Mesothelial cell of epicardium (in vitro differentiated cells): ENCODE measurements around the gene CTDSPL. TPM values are rescaled to one million over a fixed set of nuclear protein-coding genes. Genes with fewer than 3 reads are reported as not detected.

Experiments used
- DNase-seq, 2 experiments: peaks; one replicate each; pipeline ENCODE4 v3.0.0; 2021; ENCODE audit warnings: low spot score in 2 of 2; ENCODE audit not compliant: unreplicated experiment in 2 of 2
- H3K27ac Mint-ChIP-seq: 2 replicates; pipeline ENCODE4 v1.8.0; 2021; ENCODE audit warnings: mixed read lengths
- H3K27me3 Mint-ChIP-seq: 2 replicates; pipeline ENCODE4 v1.8.0; 2021; ENCODE audit warnings: low read depth, mixed read lengths
- H3K36me3 Mint-ChIP-seq: 2 replicates; pipeline ENCODE4 v1.8.0; 2021; ENCODE audit warnings: mixed read lengths
- H3K4me1 Mint-ChIP-seq: 2 replicates; pipeline ENCODE4 v1.8.0; 2021; ENCODE audit warnings: mixed read lengths
- H3K4me3 Mint-ChIP-seq: 2 replicates; pipeline ENCODE4 v1.8.0; 2021; ENCODE audit warnings: mild to moderate bottlenecking, moderate library complexity, mixed read lengths
- H3K9me3 Mint-ChIP-seq: 2 replicates; pipeline ENCODE4 v1.8.0; 2021; ENCODE audit warnings: mixed read lengths
- total RNA-seq: library from RNA; stranded (reverse); gene quantifications from 3 replicates; pipeline ENCODE4 v1.2.1, GENCODE V29; 2021
- TF ChIP-seq, protein P1 (sequence below): fragments of 200-600 bp; sonication (generic); IDR thresholded peaks from one replicate; pipeline ENCODE4 v1.5.0; 2021; ENCODE audit warnings: antibody characterized with exemption; ENCODE audit not compliant: unreplicated experiment

The CTDSPL gene
- total RNA-seq, 1 donor from 2014 or later, result 29.9 TPM

GRCh38 chr3:38011111-38011510 is 149.4 kb downstream of the CTDSPL start:
- no peak overlapping the region for H3K4me3 Mint-ChIP-seq
- TF ChIP-seq, protein P1, sequence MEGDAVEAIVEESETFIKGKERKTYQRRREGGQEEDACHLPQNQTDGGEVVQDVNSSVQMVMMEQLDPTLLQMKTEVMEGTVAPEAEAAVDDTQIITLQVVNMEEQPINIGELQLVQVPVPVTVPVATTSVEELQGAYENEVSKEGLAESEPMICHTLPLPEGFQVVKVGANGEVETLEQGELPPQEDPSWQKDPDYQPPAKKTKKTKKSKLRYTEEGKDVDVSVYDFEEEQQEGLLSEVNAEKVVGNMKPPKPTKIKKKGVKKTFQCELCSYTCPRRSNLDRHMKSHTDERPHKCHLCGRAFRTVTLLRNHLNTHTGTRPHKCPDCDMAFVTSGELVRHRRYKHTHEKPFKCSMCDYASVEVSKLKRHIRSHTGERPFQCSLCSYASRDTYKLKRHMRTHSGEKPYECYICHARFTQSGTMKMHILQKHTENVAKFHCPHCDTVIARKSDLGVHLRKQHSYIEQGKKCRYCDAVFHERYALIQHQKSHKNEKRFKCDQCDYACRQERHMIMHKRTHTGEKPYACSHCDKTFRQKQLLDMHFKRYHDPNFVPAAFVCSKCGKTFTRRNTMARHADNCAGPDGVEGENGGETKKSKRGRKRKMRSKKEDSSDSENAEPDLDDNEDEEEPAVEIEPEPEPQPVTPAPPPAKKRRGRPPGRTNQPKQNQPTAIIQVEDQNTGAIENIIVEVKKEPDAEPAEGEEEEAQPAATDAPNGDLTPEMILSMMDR, result no peak
- peaks cover 24% of the 10 kb centered on the region for H3K36me3 Mint-ChIP-seq
- no peaks in the 10 kb centered on the region for H3K4me1 Mint-ChIP-seq
- DNase-seq, result no peak
- no peaks in the 10 kb centered on the region for H3K27me3 Mint-ChIP-seq
- peaks cover 9% of the 10 kb centered on the region for H3K9me3 Mint-ChIP-seq
- no peak overlapping the region for H3K27ac Mint-ChIP-seq

DNA sequence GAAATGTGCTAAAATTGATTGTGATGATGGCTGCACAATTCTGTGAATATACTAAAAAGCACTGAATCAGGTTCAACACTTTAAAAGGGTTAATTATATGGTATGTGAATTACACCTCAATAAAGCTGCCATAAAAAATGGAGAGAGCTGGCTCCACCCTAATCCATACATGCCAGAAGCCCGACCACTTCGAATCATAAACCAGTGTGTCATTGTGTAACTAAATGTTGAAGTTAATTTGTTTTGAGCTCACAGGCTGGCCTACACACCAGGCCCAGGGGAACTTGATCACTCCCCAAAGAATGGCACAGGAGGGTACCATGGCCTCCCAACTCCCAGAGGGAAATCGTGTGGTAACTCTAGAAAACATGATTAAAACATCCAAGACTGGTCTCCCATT is 153.8 kb downstream of the CTDSPL start:
- DNase-seq, result no peak
- peaks cover 30% of the 10 kb centered on the region for H3K36me3 Mint-ChIP-seq
- no peak overlapping the region for H3K27ac Mint-ChIP-seq
- TF ChIP-seq, protein P1, result no peak
- no peaks in the 10 kb centered on the region for H3K27me3 Mint-ChIP-seq
- peaks cover 3% of the 10 kb centered on the region for H3K4me1 Mint-ChIP-seq
- peaks cover 9% of the 10 kb centered on the region for H3K9me3 Mint-ChIP-seq
- no peak overlapping the region for H3K4me3 Mint-ChIP-seq

GRCh38 chr3:38015984-38016383 is 154.3 kb downstream of the CTDSPL start:
- H3K9me3 Mint-ChIP-seq, result peaks cover 9% of the 10 kb centered on the region
- no peak overlapping the region for H3K4me3 Mint-ChIP-seq
- H3K4me1 Mint-ChIP-seq, result peaks cover 3% of the 10 kb centered on the region
- TF ChIP-seq, protein P1, result no peak
- peaks cover 30% of the 10 kb centered on the region for H3K36me3 Mint-ChIP-seq
- no peak overlapping the region for H3K27ac Mint-ChIP-seq
- DNase-seq, result no peak
- no peaks in the 10 kb centered on the region for H3K27me3 Mint-ChIP-seq

DNA sequence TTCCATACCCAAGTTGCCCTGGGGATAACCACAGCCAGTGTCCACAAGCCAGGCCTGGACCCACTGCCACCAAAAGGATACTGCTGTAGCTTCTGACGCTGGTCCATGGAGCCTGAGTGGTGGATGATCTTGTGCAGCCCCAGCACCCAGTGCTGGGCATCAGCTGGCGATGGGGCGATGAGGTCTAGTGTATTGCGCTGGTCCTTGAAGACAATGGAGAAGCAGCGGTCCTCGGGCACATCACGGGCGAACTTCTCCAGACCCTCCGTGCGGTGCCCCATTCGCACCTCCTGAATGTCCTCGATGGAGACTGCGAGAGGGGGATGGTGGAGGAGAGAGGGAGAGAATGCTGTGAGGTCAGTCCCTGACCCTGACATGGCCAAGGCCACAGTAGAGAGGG is 154.7 kb downstream of the CTDSPL start:
- TF ChIP-seq, protein P1, result no peak
- no peak overlapping the region for H3K4me3 Mint-ChIP-seq
- no peak overlapping the region for H3K27ac Mint-ChIP-seq
- H3K36me3 Mint-ChIP-seq, result peaks cover 30% of the 10 kb centered on the region
- peaks cover 3% of the 10 kb centered on the region for H3K4me1 Mint-ChIP-seq
- no peaks in the 10 kb centered on the region for H3K27me3 Mint-ChIP-seq
- no peak for DNase-seq
- peaks cover 9% of the 10 kb centered on the region for H3K9me3 Mint-ChIP-seq

DNA sequence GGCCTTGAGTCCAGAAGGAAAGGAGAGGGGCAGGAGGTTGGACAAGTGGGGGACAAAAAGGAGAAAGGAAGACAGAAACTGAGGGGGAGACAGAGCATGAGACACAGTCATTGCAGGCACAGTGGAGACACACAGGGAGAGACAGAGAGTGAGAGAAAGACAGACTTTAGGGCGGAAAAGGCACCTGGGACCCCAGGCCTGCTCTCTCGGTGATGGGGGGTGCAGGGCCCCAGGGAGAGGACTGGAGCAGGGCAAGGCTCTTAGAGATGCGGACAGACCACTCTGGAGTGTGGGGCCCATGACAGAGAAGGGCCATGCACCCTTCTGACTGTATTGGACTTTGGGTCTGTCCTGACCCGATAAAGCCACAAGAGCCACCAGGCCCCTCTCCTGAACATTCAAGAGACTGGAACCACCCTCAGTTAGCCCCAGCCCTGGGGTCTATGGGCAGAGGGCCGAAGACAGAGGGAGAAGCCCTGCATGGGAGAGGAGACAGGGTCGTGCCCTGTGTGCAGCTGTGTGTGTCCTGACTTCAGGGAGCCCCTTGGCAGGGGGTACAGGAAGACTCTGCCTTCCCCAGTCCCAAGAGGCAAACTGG is 155.3 kb downstream of the CTDSPL start:
- no peak for DNase-seq
- Mint-ChIP-seq H3K4me3 (no peak overlapping the region), H3K27ac (no peak overlapping the region), H3K9me3 (peaks cover 9% of the 10 kb centered on the region), H3K27me3 (no peaks in the 10 kb centered on the region), H3K36me3 (peaks cover 30% of the 10 kb centered on the region), H3K4me1 (peaks cover 3% of the 10 kb centered on the region)
- TF ChIP-seq, protein P1, result no peak
